ENCODE data around the gene ADAM33.

ADAM33 gene

DNA sequence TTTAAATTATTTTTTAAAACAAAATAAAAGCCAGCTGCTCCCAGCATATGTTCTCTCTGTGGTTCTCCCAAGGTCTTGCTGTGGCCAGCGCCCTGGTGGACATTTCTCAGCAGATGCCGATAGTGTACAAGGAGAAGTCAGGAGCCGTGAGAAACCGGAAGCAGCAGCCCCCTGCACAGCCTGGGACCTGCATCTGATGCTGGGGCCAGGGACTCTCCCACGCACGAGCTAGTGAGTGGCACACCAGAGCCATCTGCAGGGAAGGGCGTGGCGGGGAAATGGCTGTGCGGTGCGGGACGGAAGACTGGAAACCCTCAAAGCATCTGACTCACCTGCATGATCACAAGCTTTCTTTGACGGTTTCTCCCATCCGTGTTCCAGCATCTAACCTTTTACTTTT is 35.2 kb downstream of the ADAM33 start:
- Histone ChIP-seq H3K4me1 (ENCODE audit: control insufficient read depth in 1 of 2, insufficient read depth in 2 of 2, low read length in 2 of 2) (no peaks in the 10 kb centered on the region), H3K36me3 (ENCODE audit: control insufficient read depth in 1 of 2, insufficient read depth in 2 of 2, low read length in 2 of 2) (peaks cover 38 to 88% of the 10 kb centered on the region in 2 donors), H3K27me3 (ENCODE audit: control insufficient read depth in 1 of 2, insufficient read depth in 2 of 2, low read length in 2 of 2) (no peaks in the 10 kb centered on the region), H3K9ac (ENCODE audit: low read depth in 1 of 2, low read length in 2 of 2) (no peak overlapping the region), H3K27ac (ENCODE audit: low read depth, low read length) (no peak overlapping the region), H3K9me3 (ENCODE audit: control insufficient read depth in 1 of 2, low read length in 2 of 2) (no peaks in the 10 kb centered on the region), H3K4me3 (ENCODE audit: low read depth in 1 of 2, low read length in 2 of 2) (no peak overlapping the region)

DNA sequence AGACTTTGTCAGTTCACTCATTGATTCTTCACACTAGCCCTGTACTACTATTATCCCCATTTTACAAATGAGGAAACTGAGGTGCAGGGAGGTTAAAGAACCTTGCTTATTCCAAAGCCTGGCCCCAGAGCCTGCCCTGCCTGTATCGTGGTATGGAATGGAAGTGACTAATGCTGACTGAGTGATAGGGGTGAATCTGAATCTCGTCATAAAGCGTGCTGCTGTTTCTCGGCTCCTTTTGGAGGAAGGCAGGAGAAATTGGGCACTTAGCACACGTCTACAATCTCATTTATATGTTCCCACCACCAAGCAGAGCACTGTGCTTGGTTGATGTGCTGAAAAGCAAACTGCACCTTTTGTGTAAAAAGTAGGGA is 35.8 kb downstream of the ADAM33 start:
- Histone ChIP-seq H3K27me3 (ENCODE audit: control insufficient read depth in 1 of 2, insufficient read depth in 2 of 2, low read length in 2 of 2) (no peaks in the 10 kb centered on the region), H3K27ac (ENCODE audit: low read depth, low read length) (no peak overlapping the region), H3K9me3 (ENCODE audit: control insufficient read depth in 1 of 2, low read length in 2 of 2) (no peaks in the 10 kb centered on the region), H3K4me3 (ENCODE audit: low read depth in 1 of 2, low read length in 2 of 2) (no peak overlapping the region), H3K4me1 (ENCODE audit: control insufficient read depth in 1 of 2, insufficient read depth in 2 of 2, low read length in 2 of 2) (no peaks in the 10 kb centered on the region), H3K36me3 (ENCODE audit: control insufficient read depth in 1 of 2, insufficient read depth in 2 of 2, low read length in 2 of 2) (peaks cover 38 to 87% of the 10 kb centered on the region in 2 donors), H3K9ac (ENCODE audit: low read depth in 1 of 2, low read length in 2 of 2) (no peak overlapping the region)

DNA sequence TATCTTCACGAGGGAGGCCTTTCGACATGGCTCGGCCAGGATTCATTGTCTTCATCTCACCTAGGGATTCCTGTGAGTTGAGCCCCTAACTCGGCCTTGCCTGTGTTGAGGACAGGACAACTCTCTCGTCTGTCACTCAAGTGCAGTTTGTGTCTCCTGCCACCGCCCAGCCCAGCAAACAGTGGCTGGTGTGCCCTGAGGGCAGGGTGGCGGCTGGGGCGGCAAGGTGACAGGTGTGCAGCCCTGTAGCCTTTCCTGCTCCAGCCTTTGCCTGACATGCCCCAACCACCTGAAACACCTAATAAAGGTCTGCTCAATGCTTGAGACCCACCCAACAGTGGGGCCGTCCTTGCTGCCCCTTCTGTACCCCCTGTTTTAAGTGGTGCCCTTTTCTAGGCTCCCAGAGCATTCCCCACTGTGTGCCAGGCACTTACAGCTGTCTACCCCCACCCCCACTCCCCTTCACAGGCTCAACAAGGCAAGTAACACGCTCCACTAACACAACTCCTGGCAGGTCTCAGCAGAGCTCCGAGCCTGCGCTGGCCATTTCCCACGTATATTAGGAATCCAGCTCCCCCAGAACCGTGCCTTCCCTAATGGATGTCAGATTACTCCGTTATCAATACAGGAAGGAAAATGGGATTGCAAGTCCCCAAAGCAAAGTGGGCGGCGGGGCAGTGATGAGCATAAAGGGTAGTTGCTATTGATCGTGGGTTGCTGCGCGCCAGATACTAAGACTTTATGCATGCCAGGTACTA is 36.3 kb downstream of the ADAM33 start:
- H3K4me1 ChIP-seq (ENCODE audit: control insufficient read depth in 1 of 2, insufficient read depth in 2 of 2, low read length in 2 of 2) = no peaks in the 10 kb centered on the region
- H3K36me3 ChIP-seq (ENCODE audit: control insufficient read depth in 1 of 2, insufficient read depth in 2 of 2, low read length in 2 of 2) = peaks cover 37 to 83% of the 10 kb centered on the region in 2 donors

DNA sequence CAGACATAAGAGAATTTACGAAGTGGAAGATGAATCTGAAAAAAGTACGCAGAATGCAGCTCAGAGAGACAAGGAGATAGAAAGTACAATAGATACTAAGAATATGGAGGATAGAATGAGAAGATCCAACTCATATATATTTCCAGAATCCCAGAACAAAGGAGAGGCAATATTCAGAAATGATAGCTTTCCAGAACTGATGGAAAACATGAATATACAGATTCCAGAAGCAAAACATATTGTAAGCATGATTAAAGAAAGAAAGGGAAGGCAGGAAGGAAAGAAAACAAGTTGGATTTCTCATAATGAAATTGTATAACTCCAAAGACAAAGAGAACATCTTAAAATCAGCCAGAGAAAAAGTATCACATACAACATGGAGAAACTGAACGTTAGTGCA is 41.6 kb downstream of the ADAM33 start:
- no peak overlapping the region for H3K4me3 ChIP-seq (ENCODE audit: low read depth in 1 of 2, low read length in 2 of 2)

More for the DNA sequence above, 36.3 kb downstream of the ADAM33 start:
- H3K9me3 ChIP-seq (ENCODE audit: control insufficient read depth in 1 of 2, low read length in 2 of 2) = no peaks in the 10 kb centered on the region
- no peak overlapping the region for H3K27ac ChIP-seq (ENCODE audit: low read depth, low read length)
- H3K27me3 ChIP-seq (ENCODE audit: control insufficient read depth in 1 of 2, insufficient read depth in 2 of 2, low read length in 2 of 2) = no peaks in the 10 kb centered on the region
- H3K4me3 ChIP-seq (ENCODE audit: low read depth in 1 of 2, low read length in 2 of 2) = no peak overlapping the region
- H3K9ac ChIP-seq (ENCODE audit: low read depth in 1 of 2, low read length in 2 of 2) = no peak overlapping the region

DNA sequence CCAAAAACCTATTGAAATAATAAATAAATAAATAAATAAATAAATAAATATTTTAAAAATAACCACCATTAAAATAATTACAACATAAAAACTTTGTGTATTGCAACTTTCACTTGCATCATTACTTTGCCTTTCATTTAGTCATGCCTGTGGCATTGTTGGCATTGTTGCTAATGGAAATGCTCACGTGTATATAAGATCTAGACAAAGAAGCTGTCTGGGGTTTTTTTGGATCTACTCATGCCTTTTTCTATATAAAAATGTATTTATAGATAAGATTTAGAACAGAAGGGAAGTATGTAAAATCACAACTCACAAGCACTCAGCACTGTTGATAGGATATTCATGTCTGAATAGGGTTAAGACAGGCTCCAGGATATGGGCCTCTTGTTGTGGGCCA is 46.5 kb downstream of the ADAM33 start:
- Histone ChIP-seq H3K27me3 (ENCODE audit: control insufficient read depth in 1 of 2, insufficient read depth in 2 of 2, low read length in 2 of 2) (no peaks in the 10 kb centered on the region), H3K9me3 (ENCODE audit: control insufficient read depth in 1 of 2, low read length in 2 of 2) (no peaks in the 10 kb centered on the region), H3K27ac (ENCODE audit: low read depth, low read length) (no peak overlapping the region), H3K9ac (ENCODE audit: low read depth in 1 of 2, low read length in 2 of 2) (no peak overlapping the region), H3K4me1 (ENCODE audit: control insufficient read depth in 1 of 2, insufficient read depth in 2 of 2, low read length in 2 of 2) (no peaks in the 10 kb centered on the region), H3K4me3 (ENCODE audit: low read depth in 1 of 2, low read length in 2 of 2) (no peak overlapping the region), H3K36me3 (ENCODE audit: control insufficient read depth in 1 of 2, insufficient read depth in 2 of 2, low read length in 2 of 2) (peaks cover 12 to 35% of the 10 kb centered on the region in 2 donors)

More for the DNA sequence above, 41.6 kb downstream of the ADAM33 start:
- Histone ChIP-seq H3K4me1 (ENCODE audit: control insufficient read depth in 1 of 2, insufficient read depth in 2 of 2, low read length in 2 of 2) (no peaks in the 10 kb centered on the region), H3K27ac (ENCODE audit: low read depth, low read length) (no peak overlapping the region), H3K27me3 (ENCODE audit: control insufficient read depth in 1 of 2, insufficient read depth in 2 of 2, low read length in 2 of 2) (no peaks in the 10 kb centered on the region), H3K9me3 (ENCODE audit: control insufficient read depth in 1 of 2, low read length in 2 of 2) (no peaks in the 10 kb centered on the region), H3K9ac (ENCODE audit: low read depth in 1 of 2, low read length in 2 of 2) (no peak overlapping the region), H3K36me3 (ENCODE audit: control insufficient read depth in 1 of 2, insufficient read depth in 2 of 2, low read length in 2 of 2) (peaks cover 11 to 51% of the 10 kb centered on the region in 2 donors)

DNA sequence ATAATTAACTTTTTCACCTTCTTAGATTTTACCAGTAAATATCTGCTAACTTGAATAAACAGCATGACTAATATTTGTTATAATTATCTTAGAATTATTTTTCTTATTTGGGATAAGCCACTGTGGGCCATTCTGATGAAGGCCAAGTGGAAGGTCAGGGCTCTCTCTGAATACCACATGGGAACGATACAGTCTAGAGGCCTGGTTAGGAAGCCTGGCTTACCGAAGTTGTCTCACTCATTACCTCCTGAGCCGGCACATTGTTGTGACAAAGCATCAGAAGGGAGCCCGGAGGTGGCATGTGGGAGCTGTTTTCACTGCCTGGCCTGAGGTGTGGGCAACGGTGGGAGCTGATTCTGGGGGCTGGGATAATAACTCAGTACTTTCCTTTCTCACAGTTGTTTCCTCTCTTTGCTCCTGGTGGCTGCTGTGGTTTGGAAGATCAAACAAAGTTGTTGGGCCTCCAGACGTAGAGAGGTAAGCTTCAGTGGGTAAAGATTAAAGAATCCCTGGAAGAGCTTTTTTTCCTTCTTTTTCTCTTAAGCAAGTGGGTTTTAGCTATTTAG is 47.8 kb downstream of the ADAM33 start:
- Histone ChIP-seq H3K9ac (ENCODE audit: low read depth in 1 of 2, low read length in 2 of 2) (no peak overlapping the region), H3K9me3 (ENCODE audit: control insufficient read depth in 1 of 2, low read length in 2 of 2) (no peaks in the 10 kb centered on the region), H3K27ac (ENCODE audit: low read depth, low read length) (no peak overlapping the region), H3K36me3 (ENCODE audit: control insufficient read depth in 1 of 2, insufficient read depth in 2 of 2, low read length in 2 of 2) (peaks cover 16 to 41% of the 10 kb centered on the region in 2 donors), H3K4me3 (ENCODE audit: low read depth in 1 of 2, low read length in 2 of 2) (no peak overlapping the region), H3K4me1 (ENCODE audit: control insufficient read depth in 1 of 2, insufficient read depth in 2 of 2, low read length in 2 of 2) (no peaks in the 10 kb centered on the region), H3K27me3 (ENCODE audit: control insufficient read depth in 1 of 2, insufficient read depth in 2 of 2, low read length in 2 of 2) (no peaks in the 10 kb centered on the region)

DNA sequence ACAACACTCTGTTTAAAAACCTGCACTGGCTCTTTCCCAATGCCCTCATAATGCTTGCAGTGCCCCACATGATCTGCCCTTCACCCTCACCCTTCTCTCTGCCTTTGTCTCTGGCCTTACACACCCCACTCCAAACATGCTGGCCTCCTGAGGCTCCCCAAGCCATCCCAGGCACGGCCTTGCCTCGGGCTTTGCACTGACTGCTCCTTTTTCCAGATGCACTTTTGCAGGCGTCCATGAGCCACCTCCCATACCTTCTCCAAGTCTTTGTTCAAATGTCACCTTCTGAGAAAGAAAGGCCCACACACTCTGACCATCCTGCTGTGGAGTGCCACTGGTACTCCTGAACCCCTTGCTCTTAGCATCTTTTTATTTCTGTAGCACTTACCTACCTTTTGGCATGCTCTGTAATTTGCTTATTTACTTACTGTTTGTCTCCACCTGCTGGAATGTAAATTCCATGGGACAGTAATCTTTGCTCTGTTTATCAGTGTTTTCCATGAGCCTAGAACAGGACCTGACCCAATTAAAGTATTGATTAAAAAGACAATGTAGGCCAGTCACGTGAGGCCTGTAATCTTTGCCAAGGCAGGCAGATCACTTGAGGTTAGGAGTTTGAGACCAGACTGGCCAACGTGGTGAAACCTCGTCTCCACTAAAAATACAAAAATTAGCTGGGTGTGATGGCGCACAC is 49.4 kb downstream of the ADAM33 start:
- Histone ChIP-seq H3K4me1 (ENCODE audit: control insufficient read depth in 1 of 2, insufficient read depth in 2 of 2, low read length in 2 of 2) (no peaks in the 10 kb centered on the region), H3K9me3 (ENCODE audit: control insufficient read depth in 1 of 2, low read length in 2 of 2) (no peaks in the 10 kb centered on the region), H3K9ac (ENCODE audit: low read depth in 1 of 2, low read length in 2 of 2) (no peak overlapping the region), H3K27me3 (ENCODE audit: control insufficient read depth in 1 of 2, insufficient read depth in 2 of 2, low read length in 2 of 2) (no peaks in the 10 kb centered on the region), H3K36me3 (ENCODE audit: control insufficient read depth in 1 of 2, insufficient read depth in 2 of 2, low read length in 2 of 2) (peaks cover 26 to 45% of the 10 kb centered on the region in 2 donors), H3K27ac (ENCODE audit: low read depth, low read length) (no peak overlapping the region), H3K4me3 (ENCODE audit: low read depth in 1 of 2, low read length in 2 of 2) (no peak overlapping the region)

DNA sequence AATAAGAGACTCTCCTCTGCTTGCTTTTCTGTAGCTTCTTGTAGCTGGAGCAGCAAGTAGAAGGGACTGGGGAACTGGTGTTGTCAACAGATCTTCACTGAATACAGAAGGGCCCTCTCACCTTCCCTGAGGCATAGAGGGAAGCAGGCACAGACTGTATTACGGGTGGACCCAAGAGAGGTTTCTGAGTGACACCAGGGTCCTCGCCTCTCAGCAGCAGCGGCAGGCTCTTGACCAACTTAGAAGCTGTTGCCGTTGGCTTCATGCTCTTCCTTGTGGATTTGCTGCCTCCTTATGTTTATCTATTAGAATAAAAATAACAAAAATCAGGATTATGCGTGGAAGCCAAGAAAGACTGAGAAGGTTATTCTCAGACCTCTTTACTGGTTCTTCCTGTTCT is 50.3 kb downstream of the ADAM33 start:
- H3K4me1 ChIP-seq (ENCODE audit: control insufficient read depth in 1 of 2, insufficient read depth in 2 of 2, low read length in 2 of 2) = no peaks in the 10 kb centered on the region
- peaks cover 28 to 41% of the 10 kb centered on the region in 2 donors for H3K36me3 ChIP-seq (ENCODE audit: control insufficient read depth in 1 of 2, insufficient read depth in 2 of 2, low read length in 2 of 2)
- H3K9me3 ChIP-seq (ENCODE audit: control insufficient read depth in 1 of 2, low read length in 2 of 2) = no peaks in the 10 kb centered on the region
- H3K9ac ChIP-seq (ENCODE audit: low read depth in 1 of 2, low read length in 2 of 2) = no peak overlapping the region
- no peaks in the 10 kb centered on the region for H3K27me3 ChIP-seq (ENCODE audit: control insufficient read depth in 1 of 2, insufficient read depth in 2 of 2, low read length in 2 of 2)
- no peak overlapping the region for H3K27ac ChIP-seq (ENCODE audit: low read depth, low read length)
- H3K4me3 ChIP-seq (ENCODE audit: low read depth in 1 of 2, low read length in 2 of 2) = no peak overlapping the region

DNA sequence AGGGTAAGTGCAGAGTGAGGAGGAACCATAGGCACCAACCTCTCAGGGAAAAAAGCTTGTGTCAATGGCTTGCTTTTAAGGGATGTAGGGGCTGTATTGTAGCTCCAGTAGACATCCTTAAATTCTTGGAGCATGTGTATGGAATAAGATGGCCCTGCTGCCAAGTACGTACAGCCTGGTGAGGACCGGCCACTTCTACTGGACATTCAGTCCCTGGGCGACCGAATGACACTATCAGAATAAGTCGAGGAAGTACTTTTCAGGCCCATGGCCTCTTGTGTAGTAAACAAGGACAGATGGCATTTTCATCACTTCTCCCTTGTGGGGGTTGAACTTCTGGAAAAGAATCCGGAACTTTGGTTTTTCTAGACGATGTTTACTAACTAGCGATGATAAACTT is 51.4 kb downstream of the ADAM33 start:
- Histone ChIP-seq H3K4me3 (ENCODE audit: low read depth in 1 of 2, low read length in 2 of 2) (no peak overlapping the region), H3K4me1 (ENCODE audit: control insufficient read depth in 1 of 2, insufficient read depth in 2 of 2, low read length in 2 of 2) (no peaks in the 10 kb centered on the region), H3K9ac (ENCODE audit: low read depth in 1 of 2, low read length in 2 of 2) (no peak overlapping the region), H3K27me3 (ENCODE audit: control insufficient read depth in 1 of 2, insufficient read depth in 2 of 2, low read length in 2 of 2) (no peaks in the 10 kb centered on the region), H3K27ac (ENCODE audit: low read depth, low read length) (no peak overlapping the region), H3K9me3 (ENCODE audit: control insufficient read depth in 1 of 2, low read length in 2 of 2) (no peaks in the 10 kb centered on the region), H3K36me3 (ENCODE audit: control insufficient read depth in 1 of 2, insufficient read depth in 2 of 2, low read length in 2 of 2) (peaks cover 28 to 44% of the 10 kb centered on the region in 2 donors)

DNA sequence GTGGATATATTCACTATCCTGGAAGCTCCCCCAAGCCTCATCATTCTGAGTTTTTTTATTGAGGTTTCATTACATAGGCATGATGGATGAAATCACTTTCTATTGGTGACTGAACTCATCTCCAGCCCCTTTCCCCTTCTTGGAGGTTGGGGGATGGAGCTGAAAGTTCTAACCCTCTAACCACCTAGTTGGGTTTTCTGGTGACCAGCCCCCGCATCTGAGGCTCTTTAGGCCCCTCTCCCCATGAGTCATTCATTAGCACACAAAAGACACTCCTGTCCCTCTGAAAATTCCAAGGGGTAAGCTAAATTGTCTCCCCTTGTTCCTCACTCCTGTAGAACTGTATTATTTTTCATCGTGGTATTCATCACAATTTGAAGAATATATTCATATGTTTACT is 51.9 kb downstream of the ADAM33 start:
- H3K9ac ChIP-seq (ENCODE audit: low read depth in 1 of 2, low read length in 2 of 2) = no peak overlapping the region
- H3K4me1 ChIP-seq (ENCODE audit: control insufficient read depth in 1 of 2, insufficient read depth in 2 of 2, low read length in 2 of 2) = no peaks in the 10 kb centered on the region
- no peaks in the 10 kb centered on the region for H3K9me3 ChIP-seq (ENCODE audit: control insufficient read depth in 1 of 2, low read length in 2 of 2)
- H3K4me3 ChIP-seq (ENCODE audit: low read depth in 1 of 2, low read length in 2 of 2) = no peak overlapping the region
- no peak overlapping the region for H3K27ac ChIP-seq (ENCODE audit: low read depth, low read length)
- no peaks in the 10 kb centered on the region for H3K27me3 ChIP-seq (ENCODE audit: control insufficient read depth in 1 of 2, insufficient read depth in 2 of 2, low read length in 2 of 2)
- peaks cover 32 to 48% of the 10 kb centered on the region in 2 donors for H3K36me3 ChIP-seq (ENCODE audit: control insufficient read depth in 1 of 2, insufficient read depth in 2 of 2, low read length in 2 of 2)

All from duodenal mucosa (tissue), 2 donors.